Peyer's patch (tissue), 4 donors: ENCODE measurements around the gene RSU1.

Experiments
- POLR2A ChIP-seq, 2 donors: fragments of 450-650 bp; IDR thresholded peaks; one replicate each; pipeline ENCODE4 v1.5.1; 2017; ENCODE audit warnings: antibody characterized with exemption in 2 of 2, mild to moderate bottlenecking in 2 of 2, moderate library complexity in 2 of 2
- TF ChIP-seq, protein P1 (sequence below), 6 experiments: fragments of 450-650 bp in 4 of 6; fragments of 200-600 bp in 2 of 6; sonication (generic) in 1 of 6; IDR thresholded peaks; one replicate each; pipeline ENCODE4 v1.5.1; 2017 to 2019; ENCODE audit warnings: antibody characterized with exemption in 6 of 6, mild to moderate bottlenecking in 3 of 6, moderate library complexity in 1 of 6

DNA sequence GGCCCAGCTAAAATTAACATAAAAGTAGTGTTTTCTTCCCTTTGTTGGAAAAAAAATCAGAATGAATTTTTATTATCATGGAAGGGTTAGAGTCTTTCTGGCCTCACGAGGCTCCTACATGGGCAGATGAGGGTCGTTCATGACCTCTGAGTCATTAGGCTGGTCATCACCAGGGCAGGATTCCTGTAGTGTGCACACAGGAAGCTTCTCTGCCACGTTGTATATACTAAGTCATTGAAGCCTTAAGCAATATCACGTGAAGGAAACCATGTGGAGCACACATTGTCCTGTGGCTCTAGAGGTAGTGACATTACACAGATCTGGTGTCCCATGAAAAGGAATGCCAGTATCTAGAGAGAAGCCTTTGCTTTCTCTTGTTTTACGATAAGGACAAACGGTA lies 210.8 kb downstream of the RSU1 start:
- TF ChIP-seq POLR2A (IDR thresholded peaks at IDR 0.05): no peak
- TF ChIP-seq, protein P1, sequence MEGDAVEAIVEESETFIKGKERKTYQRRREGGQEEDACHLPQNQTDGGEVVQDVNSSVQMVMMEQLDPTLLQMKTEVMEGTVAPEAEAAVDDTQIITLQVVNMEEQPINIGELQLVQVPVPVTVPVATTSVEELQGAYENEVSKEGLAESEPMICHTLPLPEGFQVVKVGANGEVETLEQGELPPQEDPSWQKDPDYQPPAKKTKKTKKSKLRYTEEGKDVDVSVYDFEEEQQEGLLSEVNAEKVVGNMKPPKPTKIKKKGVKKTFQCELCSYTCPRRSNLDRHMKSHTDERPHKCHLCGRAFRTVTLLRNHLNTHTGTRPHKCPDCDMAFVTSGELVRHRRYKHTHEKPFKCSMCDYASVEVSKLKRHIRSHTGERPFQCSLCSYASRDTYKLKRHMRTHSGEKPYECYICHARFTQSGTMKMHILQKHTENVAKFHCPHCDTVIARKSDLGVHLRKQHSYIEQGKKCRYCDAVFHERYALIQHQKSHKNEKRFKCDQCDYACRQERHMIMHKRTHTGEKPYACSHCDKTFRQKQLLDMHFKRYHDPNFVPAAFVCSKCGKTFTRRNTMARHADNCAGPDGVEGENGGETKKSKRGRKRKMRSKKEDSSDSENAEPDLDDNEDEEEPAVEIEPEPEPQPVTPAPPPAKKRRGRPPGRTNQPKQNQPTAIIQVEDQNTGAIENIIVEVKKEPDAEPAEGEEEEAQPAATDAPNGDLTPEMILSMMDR (IDR thresholded peaks at IDR 0.05): no peak
